Ramos (cell line): Measurements from ENCODE around the gene CCR9.

Experiments used
- in situ Hi-C: fragments of 300-500 bp; cut with MboI; formaldehyde crosslinking; loops from one replicate; pipeline ENCODE4 v1.14.3; 2022; ENCODE audit warnings: low sequenced_read_pairs; ENCODE audit not compliant: unreplicated experiment

The CCR9 gene

DNA sequence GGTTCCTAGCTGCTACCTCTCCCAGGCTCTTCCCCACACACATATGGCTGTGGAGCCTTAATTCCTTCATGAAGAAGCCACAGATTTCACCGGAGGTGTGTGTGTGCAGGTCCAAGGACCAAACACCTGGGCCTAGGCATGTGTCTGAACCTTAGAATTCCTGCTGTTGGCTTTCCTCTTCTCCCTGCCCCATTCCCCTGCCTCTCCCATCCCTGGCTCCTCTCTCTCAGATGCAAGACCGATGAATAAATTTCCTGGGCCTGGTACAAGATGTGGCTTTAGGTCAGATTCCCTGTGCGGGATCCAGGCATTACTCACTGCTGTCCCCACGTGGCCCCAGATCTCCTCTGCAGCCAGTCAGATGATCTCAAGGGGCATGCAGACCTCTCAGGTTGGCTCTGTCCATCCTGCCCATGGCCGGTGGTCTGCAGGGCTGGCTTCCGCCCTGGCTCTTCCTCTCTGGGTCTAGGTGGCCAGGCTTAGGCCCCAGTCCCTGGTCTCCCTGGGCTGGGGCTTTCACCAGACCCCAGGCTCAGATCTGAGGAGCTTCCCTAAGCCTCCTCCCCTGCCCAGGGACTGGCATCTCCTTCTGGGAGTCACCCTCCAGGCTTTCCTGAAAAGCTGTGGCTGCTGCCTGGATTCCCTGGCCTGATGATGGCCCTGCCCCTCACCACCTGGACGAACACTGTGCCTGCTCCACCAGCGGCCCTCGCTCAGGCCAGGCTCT lies 20.5 kb downstream of the CCR9 start:
- in situ Hi-C loops = no loop called here

- in situ Hi-C loops = no loop called here
Measured at GRCh38 chr3:45907769-45908705, 21.7 kb downstream of the CCR9 start.

DNA sequence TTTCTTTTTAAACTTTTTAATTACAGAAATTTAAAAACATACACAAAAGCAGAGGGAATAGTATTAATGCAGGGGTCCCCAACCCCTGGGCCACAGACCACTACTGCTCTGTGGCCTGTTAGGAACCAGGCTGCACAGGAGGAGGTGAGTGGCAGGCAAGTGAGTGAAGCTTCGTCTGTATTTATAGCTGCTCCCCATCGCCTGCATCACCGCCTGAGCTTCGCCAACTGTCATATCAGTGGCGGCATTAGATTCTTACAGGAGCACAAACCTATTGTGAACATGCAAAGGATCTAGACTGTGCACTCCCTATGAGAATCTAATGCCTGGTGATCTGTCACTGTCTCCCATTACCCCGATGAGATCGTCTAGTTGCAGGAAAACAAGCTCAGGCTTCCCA lies 22.4 kb downstream of the CCR9 start:
- in situ Hi-C loops = no loop called here

- in situ Hi-C loops = no loop called here
Measured at GRCh38 chr3:45909542-45909941, 23.2 kb downstream of the CCR9 start.

DNA sequence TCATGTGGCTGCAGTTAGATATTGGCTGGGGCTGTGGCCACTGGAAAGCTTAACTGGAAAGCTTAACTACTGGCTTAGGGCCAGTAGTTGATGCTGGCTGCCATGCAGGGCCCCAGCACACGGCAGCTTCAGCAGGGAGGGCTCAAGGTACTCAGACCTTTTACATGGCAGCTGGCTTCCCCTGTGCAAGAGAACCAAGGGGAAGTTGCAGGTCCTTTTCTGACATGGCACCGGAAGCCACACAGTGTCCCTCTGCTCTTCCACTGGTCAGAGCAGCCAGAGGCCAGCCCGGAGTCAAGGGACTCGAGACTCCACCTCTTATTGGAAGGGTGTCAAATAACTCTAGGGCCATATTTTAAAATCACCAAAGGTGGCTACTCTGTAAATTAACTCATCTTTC lies 24.5 kb downstream of the CCR9 start:
- in situ Hi-C loops = no loop called here

DNA sequence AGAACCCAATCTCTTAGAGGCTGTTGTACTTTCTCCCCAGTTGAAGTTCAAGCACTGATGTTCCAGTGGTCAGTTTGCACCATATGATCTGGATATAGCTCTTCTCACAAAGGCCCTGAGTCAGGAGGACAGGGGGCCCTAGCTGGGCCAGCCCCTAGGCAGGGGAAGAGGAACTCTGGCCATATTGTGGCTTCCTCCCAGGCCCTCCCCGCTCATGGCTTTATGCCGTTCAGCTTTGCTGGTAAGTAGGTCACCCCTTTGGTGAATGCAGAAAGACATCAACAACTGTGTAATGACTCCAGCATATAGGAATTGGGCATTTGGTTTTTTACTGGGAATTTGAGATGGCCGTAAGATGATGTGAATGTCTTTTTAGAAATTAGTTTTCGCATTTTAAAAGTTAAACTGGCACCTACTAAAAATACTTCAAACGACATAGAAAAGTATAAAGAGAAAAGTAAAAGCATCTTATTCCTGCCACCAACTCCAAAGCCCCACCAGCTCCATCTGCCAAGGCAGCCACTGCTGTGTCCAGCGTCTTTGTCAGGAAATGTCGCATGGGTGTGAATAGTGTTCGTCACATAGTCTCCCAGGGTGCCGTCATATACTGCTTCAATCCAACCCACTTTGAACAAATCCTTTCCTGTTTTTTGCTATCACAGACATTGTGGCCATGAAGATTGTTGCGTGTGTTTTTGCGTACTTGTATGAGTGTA lies 25.3 kb downstream of the CCR9 start:
- in situ Hi-C loops = no loop called here

GRCh38 chr3:45912435-45912834 lies 26.1 kb downstream of the CCR9 start:
- in situ Hi-C loops = no loop called here

GRCh38 chr3:45914362-45915058 lies 28.2 kb downstream of the CCR9 start:
- in situ Hi-C loops = no loop called here

GRCh38 chr3:45915059-45915439 lies 28.7 kb downstream of the CCR9 start:
- in situ Hi-C loops = no loop called here

DNA sequence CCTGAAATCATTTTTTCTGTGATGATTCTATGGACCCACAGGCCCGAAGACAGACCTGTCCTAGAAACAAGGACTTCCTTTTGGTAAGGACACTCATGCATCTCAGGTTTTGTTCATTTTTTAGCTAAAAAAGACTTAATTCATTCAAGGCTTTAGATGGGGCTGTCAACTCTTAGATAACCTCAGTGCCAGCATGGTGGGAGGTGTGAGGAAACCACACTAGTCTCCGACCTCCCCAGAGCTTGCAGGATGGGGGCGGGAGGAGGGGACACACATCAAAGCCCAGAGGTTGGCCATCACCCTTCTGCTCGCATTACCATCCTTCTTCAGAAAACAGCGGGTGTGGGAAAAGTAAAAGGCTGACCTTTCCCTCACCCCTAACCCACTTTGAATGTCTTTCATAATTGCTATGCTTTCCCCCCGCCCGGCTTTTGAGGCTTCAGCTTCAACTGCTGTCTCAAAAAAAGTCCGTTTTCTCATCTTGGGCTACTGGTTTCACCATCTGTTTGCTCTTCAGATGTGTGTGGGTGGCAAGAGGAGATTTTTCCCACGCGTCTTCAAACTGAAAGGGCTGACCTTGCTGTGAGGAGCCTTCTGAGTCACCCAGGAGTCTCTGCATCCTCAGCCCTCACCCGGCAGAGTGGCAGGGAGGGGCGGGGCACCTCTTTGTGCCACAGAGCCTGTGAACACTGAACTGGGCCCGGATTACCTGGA lies 29.3 kb downstream of the CCR9 start:
- in situ Hi-C loops = no loop called here

GRCh38 chr3:45917146-45917898 lies 31.0 kb downstream of the CCR9 start:
- in situ Hi-C loops = no loop called here

DNA sequence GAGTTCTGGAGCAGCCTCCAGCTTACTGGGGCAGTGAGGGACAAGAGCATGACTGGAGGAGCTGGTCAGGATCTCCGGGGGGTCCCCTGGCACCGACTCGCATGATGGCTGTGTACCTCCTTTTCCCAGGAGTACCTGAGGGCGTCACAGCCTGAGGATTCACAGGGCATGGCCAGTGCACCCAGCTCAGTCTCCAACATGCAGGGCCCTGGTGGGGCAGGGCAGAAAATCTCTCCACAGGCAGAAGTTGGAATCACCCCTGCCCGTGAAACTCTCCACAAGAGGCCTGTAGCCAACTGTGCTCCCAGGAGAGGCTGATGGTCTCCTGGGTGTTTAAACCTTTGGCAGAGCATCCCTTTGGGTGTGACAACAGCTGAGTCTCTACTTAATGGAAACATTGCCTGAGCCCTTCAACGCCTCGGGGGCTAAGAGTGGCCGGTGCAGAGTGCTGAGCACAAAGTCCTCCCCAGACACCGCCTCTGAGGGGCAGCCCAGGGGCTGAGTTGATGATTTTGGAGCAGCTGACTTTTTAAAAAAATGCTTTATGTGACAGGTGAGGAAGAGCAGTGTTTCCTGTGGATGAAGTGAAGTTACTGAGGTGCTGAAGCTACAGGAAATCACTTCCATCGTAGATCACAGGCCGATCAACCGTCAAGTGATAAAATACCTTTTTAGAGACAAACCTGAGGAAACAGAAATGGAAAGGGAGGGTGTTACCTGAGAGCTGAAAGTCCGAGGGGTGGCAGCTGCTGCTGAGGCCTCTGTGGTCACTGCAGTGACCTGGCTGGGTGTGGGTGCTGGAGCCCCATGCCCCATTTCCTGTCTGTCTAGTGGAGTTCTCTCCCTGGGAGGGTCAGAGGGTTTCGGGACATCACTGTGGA lies 35.1 kb downstream of the CCR9 start:
- in situ Hi-C loops = no loop called here

- in situ Hi-C loops = no loop called here
Measured at GRCh38 chr3:45922039-45922326, 35.6 kb downstream of the CCR9 start.

- in situ Hi-C loops = no loop called here
Measured at GRCh38 chr3:45922950-45923590, 36.7 kb downstream of the CCR9 start.

- in situ Hi-C loops = no loop called here
Measured at GRCh38 chr3:45923755-45924154, 37.4 kb downstream of the CCR9 start.

DNA sequence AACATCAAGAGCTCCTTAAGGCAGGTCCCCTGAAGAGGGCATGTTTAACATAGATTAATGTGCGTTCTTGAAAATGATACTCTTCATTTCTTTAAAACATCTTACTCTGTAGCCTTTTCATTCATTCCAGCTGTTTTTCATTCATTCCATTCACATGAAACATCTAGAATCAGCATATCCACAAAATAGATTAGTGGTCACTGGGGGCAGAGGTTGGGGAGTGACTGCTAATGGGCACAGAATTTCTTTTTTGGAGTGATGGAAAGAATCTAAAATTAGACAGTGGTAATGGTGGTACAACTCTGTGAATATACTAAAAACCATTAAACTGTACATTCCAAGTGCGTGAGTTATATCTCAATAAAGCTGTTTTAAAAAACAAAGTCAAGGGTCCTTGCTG lies 41.5 kb downstream of the CCR9 start:
- in situ Hi-C loops = loop anchor here (5.0 to 25.0 kb wide), 2 partner anchors 176 to 891 kb away; partner anchors contain the start of gene CLEC3B

GRCh38 chr3:45929042-45929679 lies 42.8 kb downstream of the CCR9 start:
- in situ Hi-C loops = loop anchor here (5.0 to 25.0 kb wide), 2 partner anchors 177 to 892 kb away; partner anchors contain the start of gene CLEC3B
